Activated T-helper 17 cell treated with anti-CD3 and anti-CD28 coated beads, Interleukin-2, amount 50 U/mL, for 72 hours (primary cell): ENCODE results near the gene POLE3. TPM values are rescaled to one million over a fixed set of nuclear protein-coding genes. Genes with fewer than 3 reads are reported as not detected.
"Not testable (repeated sequence)": the region's sequence is repeated elsewhere in the genome, so short reads cannot be mapped to it uniquely, and the experiment has no call there.

Experiments used
- ATAC-seq: fragments of 150-1000 bp; cut with Tn5 transposase; replicated peaks from 2 replicates; pipeline ENCODE4 v1.10.0; 2021; ENCODE audit warnings: mild to moderate bottlenecking, moderate library complexity
- H3K27ac Mint-ChIP-seq: one replicate; pipeline ENCODE4 v1.8.0; 2022; ENCODE audit warnings: mixed read lengths
- H3K27me3 Mint-ChIP-seq: one replicate; pipeline ENCODE4 v1.8.0; 2022; ENCODE audit warnings: mixed read lengths
- H3K36me3 Mint-ChIP-seq: one replicate; pipeline ENCODE4 v1.8.0; 2022; ENCODE audit warnings: low read depth, mild to moderate bottlenecking, mixed read lengths
- H3K4me1 Mint-ChIP-seq: one replicate; pipeline ENCODE4 v1.8.0; 2022; ENCODE audit warnings: mixed read lengths
- H3K4me3 Mint-ChIP-seq: one replicate; pipeline ENCODE4 v1.8.0; 2022; ENCODE audit warnings: mild to moderate bottlenecking, mixed read lengths
- H3K9me3 Mint-ChIP-seq: one replicate; pipeline ENCODE4 v1.8.0; 2022; ENCODE audit warnings: mixed read lengths
- total RNA-seq, 2 donors: library from RNA; stranded (reverse); gene quantifications; one replicate each; pipeline ENCODE4 v1.2.3, GENCODE V29; 2022

The POLE3 gene
- total RNA-seq, 2 donors from 2014 or later = 35.5 to 85.2 TPM

DNA sequence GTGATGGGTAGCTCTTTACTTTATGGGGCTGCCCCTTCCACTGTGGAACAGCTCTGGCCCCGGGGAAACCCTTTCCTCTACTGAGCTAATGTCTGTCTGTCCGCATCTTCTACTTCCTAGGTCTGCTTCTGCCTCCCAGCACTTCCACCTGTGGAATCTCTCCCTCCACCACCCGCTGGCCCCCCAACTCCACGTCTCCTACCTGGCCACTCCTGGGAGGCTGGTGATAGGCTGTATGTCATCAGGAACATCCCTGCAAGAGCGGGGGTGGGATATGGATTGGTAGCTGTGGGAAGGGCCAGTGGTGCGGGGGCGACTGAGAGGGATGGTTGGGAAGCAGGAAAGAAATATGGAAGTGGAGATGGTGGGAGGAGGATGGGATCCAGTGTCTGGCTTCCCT lies 18.6 kb downstream of the POLE3 start:
- no peaks in the 10 kb centered on the region for H3K27me3 Mint-ChIP-seq
- H3K27ac Mint-ChIP-seq = no peak overlapping the region
- H3K4me3 Mint-ChIP-seq = no peak overlapping the region
- H3K36me3 Mint-ChIP-seq = peaks cover 50% of the 10 kb centered on the region
- no peak for ATAC-seq
- no peaks in the 10 kb centered on the region for H3K9me3 Mint-ChIP-seq
- H3K4me1 Mint-ChIP-seq = peaks cover 7% of the 10 kb centered on the region

DNA sequence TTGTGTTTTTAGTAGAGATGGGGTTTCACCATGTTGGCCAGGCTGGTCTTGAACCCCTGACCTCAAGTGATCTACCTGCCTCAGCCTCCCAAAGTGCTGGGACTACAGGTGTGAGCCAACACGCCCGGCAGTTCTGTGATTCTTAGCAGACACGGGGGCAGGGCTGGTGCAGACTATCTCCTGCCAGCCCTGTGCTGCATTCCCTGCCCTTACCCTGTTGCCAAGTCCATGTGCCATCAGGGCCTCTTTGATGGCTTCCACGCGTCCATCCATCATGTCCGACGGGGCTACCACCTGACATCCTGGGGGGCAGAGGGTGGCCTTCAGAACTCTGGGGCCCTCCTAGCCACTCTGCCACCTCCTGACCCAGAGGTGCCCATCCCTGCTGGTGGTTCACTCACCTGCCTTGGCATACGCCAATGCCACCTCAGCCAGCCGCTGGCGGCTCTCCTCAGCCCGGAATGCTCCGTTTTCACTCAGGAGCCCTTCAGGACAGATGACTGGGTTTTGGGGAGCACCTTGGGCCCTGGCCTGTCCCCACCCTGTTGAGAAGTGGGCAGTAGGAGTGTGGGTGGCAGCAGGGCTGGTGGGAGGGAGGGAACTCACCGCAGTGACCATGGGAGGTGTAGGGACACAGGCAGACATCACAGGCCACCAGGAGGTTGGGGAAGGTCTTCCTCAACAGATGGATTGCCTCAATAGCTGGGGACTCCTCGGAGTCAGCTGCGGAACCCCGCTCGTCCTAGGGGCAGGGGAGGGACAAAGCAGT lies 20.1 kb downstream of the POLE3 start:
- Mint-ChIP-seq H3K27ac (no peak overlapping the region), H3K4me3 (no peak overlapping the region), H3K27me3 (no peaks in the 10 kb centered on the region), H3K4me1 (no peaks in the 10 kb centered on the region), H3K9me3 (no peaks in the 10 kb centered on the region), H3K36me3 (peaks cover 48% of the 10 kb centered on the region)
- ATAC-seq = no peak

DNA sequence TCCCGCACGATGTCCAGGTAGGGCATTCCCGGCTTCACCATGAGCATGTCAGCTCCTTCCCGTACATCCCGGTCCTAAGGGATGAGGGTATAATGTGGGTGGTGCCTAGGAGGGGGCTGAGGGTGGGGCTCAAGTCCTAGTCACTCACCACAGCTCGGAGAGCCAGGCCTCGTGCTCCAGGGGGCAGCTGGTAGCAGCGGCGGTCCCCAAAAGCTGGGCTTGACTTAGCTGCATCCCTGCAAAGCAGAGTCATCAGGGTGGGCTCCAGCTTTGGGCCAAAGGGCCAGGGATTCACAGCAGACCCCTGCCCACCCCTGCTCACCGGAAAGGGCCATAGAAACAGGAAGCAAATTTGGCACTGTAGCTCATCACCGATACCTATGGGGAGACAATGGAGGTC lies 21.0 kb downstream of the POLE3 start:
- H3K36me3 Mint-ChIP-seq = peaks cover 46% of the 10 kb centered on the region
- H3K27me3 Mint-ChIP-seq = no peaks in the 10 kb centered on the region
- no peak overlapping the region for H3K4me3 Mint-ChIP-seq
- no peaks in the 10 kb centered on the region for H3K9me3 Mint-ChIP-seq
- no peak overlapping the region for H3K27ac Mint-ChIP-seq
- no peak for ATAC-seq
- H3K4me1 Mint-ChIP-seq = no peaks in the 10 kb centered on the region

DNA sequence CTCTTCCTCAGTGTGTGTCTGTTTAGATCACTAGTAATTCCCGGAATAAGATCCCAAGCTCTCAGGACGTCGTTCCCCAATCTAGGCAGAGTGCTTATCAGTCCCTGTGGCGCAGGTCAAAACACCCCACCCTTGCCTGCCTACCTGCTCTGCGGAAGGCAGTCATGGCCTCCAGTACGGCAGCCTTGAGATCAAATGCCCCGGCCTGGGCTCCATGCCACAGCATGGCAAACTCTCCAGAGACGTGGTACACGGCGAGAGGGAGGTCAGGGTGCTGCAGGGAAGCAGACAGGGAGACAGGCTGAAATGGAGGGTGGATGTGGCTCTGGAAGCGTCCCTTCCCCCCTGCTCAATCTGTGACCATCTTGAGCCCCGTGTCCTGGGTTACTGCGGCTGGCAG lies 21.6 kb downstream of the POLE3 start:
- Mint-ChIP-seq H3K4me1 (no peaks in the 10 kb centered on the region), H3K36me3 (peaks cover 46% of the 10 kb centered on the region), H3K9me3 (no peaks in the 10 kb centered on the region), H3K27me3 (no peaks in the 10 kb centered on the region), H3K4me3 (no peak overlapping the region), H3K27ac (no peak overlapping the region)
- no peak for ATAC-seq

DNA sequence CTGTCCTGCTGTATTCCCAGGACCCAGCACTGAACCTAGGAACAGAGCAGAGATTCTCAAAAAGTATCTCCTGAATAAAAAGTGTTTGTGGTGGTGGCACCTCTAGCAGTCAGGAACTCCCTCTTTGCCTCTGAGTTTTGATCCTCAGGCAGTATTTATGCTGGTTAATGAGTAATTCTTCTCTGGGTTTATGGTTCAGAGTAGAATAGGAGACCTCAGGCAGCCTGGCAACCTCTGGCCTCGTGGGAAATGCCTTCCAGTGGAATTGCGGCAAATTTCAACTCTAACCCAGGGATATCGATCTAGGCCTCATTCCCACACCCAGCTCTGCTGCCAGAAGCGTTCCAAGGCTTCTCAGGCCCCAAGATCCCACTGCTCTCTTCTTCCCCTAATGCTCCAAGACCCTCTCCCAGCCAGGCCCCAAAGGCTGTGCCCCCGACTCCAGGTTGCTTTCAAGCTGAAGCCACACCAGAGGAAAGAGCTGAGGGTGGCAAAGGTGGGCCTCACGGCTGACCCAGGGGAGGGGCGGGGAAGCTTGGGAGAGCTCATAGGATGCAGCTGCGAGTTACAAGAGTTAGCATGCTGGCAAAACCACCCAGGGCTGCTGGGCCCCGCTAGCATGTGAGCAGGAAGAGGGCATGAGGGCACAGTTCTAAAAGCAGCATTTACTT lies 22.8 kb downstream of the POLE3 start:
- H3K9me3 Mint-ChIP-seq = no peaks in the 10 kb centered on the region
- H3K4me3 Mint-ChIP-seq = no peak overlapping the region
- H3K36me3 Mint-ChIP-seq = peaks cover 46% of the 10 kb centered on the region
- H3K27ac Mint-ChIP-seq = no peak overlapping the region
- no peaks in the 10 kb centered on the region for H3K27me3 Mint-ChIP-seq
- no peaks in the 10 kb centered on the region for H3K4me1 Mint-ChIP-seq
- no peak for ATAC-seq

DNA sequence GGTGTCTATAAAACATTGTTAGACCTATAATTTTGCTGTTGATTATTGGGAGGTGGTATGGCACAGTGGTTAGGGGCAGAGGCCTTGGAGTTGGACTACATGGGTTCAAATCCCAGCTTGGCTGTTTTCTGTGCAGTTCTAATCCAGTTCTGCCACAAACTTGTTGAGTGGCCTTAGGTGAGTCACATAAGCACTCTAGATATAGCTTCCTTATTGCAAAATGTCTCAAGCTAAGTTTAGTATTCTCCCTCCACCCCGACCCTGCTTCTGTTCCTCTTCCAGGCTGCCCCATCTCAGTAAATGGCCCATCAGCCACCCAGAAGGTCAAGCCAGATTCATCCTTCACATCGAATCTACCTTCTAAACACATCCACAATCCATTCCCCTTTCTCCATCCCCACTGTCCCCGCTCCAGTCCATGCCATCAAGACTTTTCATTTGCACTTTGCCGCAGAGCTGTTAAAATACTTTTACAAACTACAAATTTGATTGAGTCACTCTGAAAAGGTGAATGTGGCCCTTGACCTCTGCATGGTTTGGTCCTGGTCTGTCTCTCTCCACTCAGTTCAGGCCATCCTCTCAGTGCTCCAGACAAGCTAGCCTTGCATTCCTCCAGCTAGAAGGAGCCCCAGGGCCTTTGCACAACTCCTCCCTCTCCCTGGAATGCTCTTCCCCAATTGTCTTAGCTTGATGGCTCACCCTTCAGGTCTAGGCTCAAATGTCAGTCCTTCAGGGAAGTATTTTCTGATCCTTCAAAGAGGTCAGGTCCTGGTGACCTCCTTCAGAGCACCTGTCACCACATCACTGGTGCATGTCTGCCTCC lies 23.7 kb downstream of the POLE3 start:
- Mint-ChIP-seq H3K4me1 (no peaks in the 10 kb centered on the region), H3K36me3 (peaks cover 38% of the 10 kb centered on the region), H3K9me3 (no peaks in the 10 kb centered on the region), H3K4me3 (no peak overlapping the region), H3K27ac (peak overlapping the region; percentile 1), H3K27me3 (no peaks in the 10 kb centered on the region)
- ATAC-seq = no peak

DNA sequence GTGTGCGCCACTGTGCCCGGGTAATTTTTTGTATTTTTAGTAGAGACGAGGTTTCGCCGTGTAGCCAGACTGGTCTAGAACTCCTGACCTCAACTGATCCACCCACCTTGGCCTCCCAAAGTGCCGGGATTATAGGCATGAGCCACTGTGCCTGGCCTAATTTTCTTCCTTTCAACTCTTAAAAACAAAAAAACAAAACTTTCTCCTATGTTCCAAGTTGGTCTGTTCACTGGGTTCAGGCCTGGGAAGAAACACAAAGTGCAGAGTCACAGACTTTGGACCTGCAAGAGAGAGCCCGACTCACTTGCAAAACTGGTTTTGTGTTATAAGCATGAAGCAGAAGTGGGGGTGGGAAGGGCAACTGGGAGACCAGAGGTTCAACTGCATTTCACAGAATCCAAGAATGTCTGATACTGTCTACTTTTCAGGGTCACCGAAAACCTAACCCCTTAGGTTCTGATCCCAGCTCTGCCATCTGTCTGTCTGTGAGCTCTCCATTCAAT lies 28.5 kb downstream of the POLE3 start:
- Mint-ChIP-seq H3K27me3 (no peaks in the 10 kb centered on the region), H3K4me1 (no peaks in the 10 kb centered on the region), H3K27ac (no peak overlapping the region), H3K4me3 (no peak overlapping the region), H3K9me3 (no peaks in the 10 kb centered on the region), H3K36me3 (no peaks in the 10 kb centered on the region)
- no peak for ATAC-seq

DNA sequence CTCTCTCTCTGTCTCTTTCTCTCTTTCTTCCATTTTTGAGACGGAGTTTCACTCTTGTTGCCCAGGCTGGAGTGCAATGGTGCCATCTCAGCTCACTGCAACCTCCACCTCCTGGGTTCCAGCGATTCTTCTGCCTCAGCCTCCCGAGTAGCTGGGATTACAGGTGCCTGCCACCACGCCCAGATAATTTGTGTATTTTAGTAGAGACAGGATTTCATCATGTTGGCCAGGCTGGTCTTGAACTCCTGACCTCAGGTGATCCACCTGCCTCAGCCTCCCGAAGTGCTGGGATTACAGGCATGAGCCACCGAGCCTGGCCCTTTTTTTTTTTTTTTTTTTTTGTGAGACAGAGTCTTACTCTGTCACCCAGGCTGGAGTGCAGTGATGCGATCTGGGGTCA lies 29.0 kb downstream of the POLE3 start:
- not testable (repeated sequence) for H3K4me1 Mint-ChIP-seq, ATAC-seq, H3K36me3 Mint-ChIP-seq, H3K9me3 Mint-ChIP-seq, H3K27me3 Mint-ChIP-seq
- Mint-ChIP-seq H3K4me3 (peak overlapping the region; percentile 10), H3K27ac (peak overlapping the region; percentile 51)

DNA sequence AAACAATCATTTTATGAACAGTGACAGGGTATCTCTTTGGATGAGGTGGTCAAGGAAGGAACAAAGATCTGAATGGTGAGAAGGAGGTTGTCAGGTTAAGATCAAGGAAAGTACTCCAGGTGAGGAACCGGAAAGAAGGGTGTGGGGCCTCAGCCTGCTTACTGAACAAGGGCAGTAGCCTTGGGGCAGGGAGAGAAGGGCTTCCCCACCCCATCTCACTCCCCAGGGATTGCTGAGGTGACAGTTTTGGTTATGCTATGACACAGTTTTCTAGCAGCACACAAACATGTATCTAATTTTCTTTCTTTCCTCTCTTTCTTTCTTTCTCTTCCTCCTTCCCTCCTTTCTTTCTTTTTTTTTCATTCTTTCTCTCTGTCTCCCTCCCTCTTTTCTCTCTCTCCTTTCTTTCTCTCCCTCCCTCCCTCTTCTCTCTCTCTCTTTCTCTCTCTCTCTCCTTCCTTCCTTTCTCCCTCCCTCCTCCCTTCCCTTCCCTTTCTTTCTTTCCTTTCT lies 29.6 kb downstream of the POLE3 start:
- peak overlapping the region; percentile 10 for H3K4me3 Mint-ChIP-seq
- no peaks in the 10 kb centered on the region for H3K4me1 Mint-ChIP-seq
- H3K27me3 Mint-ChIP-seq = no peaks in the 10 kb centered on the region
- no peaks in the 10 kb centered on the region for H3K9me3 Mint-ChIP-seq
- H3K27ac Mint-ChIP-seq = peak overlapping the region; percentile 51
- ATAC-seq = peak; percentile 28
- H3K36me3 Mint-ChIP-seq = no peaks in the 10 kb centered on the region

DNA sequence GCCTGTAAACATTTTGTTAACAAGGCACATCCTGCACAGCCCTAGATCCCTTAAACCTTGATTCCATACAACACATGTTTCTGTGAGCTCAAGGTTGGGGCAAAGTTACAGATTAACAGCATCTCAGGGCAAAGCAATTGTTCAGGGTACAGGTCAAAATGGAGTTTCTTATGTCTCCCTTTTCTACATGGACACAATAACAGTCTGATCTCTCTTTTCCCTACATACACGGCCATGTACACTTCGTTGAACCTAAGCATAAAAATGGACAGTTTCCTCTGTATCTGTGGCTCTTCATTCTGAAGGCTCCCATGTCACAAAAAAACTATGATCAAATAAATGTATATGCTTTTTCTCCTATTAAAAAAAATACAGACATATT lies 30.7 kb downstream of the POLE3 start:
- H3K4me3 Mint-ChIP-seq, ATAC-seq: not testable (repeated sequence)
- H3K27ac Mint-ChIP-seq = peak overlapping the region; percentile 17

DNA sequence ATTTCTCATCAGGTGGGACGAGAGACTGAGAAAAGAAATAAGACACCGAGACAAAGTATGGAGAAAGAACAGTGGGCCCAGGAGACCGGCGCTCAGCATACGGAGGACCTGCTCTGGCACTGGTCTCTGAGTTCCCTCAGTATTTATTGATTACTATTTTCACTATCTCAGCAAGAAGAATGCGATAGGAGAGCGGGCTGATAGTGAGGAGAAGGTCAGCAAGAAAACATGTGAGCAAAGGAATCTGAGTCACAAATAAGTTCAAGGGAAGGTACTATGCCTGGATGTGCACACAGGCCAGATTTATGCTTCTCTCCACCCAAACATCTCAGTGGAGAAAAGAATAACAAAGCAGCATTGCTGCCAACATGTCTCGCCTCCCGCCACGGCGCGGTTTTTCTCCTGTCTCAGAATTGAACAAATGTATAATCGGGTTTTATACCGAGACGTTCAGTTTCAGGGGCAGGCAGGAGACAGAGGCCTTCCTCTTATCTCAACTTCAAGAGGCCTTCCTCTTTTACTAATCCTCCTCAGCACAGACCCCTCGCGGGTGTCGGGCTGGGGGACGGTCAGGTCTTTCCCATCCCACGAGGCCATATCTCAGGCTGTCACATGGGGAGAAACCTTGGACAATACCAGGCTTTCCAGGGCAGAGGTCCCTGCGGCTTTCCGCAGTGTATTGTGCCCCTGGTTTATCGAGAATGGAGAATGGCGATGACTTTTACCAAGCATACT lies 31.2 kb downstream of the POLE3 start:
- ATAC-seq, H3K27me3 Mint-ChIP-seq, H3K9me3 Mint-ChIP-seq, H3K4me3 Mint-ChIP-seq: not testable (repeated sequence)
- Mint-ChIP-seq H3K36me3 (peaks cover 16% of the 10 kb centered on the region), H3K27ac (peak overlapping the region; percentile 17), H3K4me1 (peaks cover 14% of the 10 kb centered on the region)

More for the DNA sequence above, 30.7 kb downstream of the POLE3 start:
- peaks cover 11% of the 10 kb centered on the region for H3K36me3 Mint-ChIP-seq
- H3K4me1 Mint-ChIP-seq, H3K27me3 Mint-ChIP-seq, H3K9me3 Mint-ChIP-seq: not testable (repeated sequence)

DNA sequence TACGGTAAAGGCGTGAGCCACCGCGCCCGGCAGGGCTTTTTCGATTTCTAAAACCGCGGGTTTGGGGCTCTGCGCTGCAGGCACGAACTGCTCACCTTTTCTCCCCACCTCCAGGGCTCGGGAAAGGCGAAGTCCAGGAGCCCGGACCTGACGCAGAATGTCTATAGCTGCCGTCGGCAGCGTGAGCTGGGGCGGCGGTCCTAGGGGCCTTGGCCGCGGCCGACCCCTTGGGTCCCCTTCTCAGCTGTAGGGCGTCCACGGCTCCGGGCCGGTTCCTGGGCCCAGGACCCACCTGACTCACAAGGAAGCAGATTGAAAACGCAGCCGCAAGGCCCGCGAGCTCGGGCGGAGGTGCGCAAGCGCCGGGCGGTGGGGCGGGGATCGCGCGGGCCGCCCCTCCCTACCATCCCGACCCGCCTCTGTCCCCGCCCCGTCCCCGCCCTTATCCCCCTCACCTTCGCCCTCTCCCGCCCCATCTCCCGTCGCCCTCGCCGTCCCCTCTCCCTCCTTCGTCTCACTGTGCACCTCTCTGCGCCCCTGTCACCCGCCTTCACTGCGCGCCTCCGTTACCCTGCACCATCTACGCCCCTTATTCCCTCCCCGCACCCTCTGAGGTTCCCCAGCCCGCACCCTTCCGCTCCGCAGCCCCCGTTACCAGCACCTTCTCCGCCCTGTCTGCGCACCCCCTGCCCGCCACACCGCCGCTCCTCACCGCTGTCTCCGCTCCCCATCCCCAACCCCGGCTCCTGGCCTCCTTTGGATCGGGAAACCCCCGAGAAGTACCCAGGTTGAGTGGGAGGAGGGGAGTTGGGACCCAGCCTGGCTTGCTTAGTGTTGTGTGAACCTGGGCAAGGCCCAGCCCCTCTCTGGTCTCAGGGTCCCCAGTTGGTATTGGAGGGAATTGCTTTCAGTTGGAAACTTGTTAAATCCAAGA lies 33.6 kb downstream of the POLE3 start, which contains the start of gene HDHD3:
Gene HDHD3 (minus strand): TSS at position 353 of the 934 bp plus-strand sequence. CDS start 2,632 bp downstream, outside the sequence.
- Mint-ChIP-seq H3K9me3 (no peaks in the 10 kb centered on the region), H3K27ac (peak within 1 kb of the TSS; percentile 87), H3K36me3 (peaks cover 29% of the 10 kb centered on the region), H3K4me3 (peak within 1 kb of the TSS; percentile 79), H3K27me3 (no peaks in the 10 kb centered on the region), H3K4me1 (peaks cover 14% of the 10 kb centered on the region)
- peak; percentile 88 for ATAC-seq
